Neural progenitor cell (in vitro differentiated cells): Measurements from ENCODE around the gene CCDC126.
"Not testable (repeated sequence)": the region's sequence is repeated elsewhere in the genome, so short reads cannot be mapped to it uniquely, and the experiment has no call there.

ENCODE experiments used
- CTCF ChIP-seq: fragments of 200-600 bp; sonication (generic); IDR thresholded peaks from 2 replicates; pipeline ENCODE4 v1.5.1; 2017; ENCODE audit warnings: antibody characterized with exemption, mild to moderate bottlenecking
- EZH2 ChIP-seq: fragments of 200-600 bp; sonication (generic); IDR thresholded peaks from 2 replicates; pipeline ENCODE4 v1.6.1; 2017; ENCODE audit warnings: antibody characterized with exemption, mild to moderate bottlenecking, moderate library complexity

DNA sequence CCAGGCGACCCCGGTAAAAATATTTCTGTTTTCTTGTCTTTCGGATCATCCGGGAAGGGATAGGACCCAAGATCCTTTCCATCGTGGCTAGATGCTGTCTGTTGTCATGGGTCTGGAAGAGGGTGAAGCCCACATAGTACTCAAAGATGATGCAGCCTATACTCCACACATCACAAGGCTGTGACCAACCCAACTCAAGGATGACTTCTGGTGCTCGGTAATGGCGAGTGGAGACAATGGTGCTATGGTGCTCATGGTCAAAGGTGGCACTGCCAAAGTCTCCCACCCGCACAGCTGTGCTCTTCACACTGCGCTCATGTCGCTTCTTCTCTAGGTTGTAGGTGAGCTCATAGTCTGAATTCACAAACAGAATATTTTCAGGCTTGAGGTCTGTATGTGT, 11.9 kb upstream of the CCDC126 start:
- not testable (repeated sequence) for TF ChIP-seq EZH2, CTCF
